OCI-LY3 (cell line): Measurements from ENCODE around the gene THBS1.

Experiments
- EZH2phosphoT487 ChIP-seq: fragments of 200-600 bp; shearing (Covaris generic); IDR thresholded peaks from 2 replicates; pipeline ENCODE4 v1.6.1; 2018; ENCODE audit warnings: antibody characterized with exemption, mixed run types, low read depth
- TF ChIP-seq, protein P1 (sequence below): fragments of 200-600, 300-600 bp; sonication (generic); IDR thresholded peaks from 2 replicates; pipeline ENCODE4 v1.5.1; 2014; ENCODE audit warnings: antibody characterized with exemption, low read length, low read depth

DNA sequence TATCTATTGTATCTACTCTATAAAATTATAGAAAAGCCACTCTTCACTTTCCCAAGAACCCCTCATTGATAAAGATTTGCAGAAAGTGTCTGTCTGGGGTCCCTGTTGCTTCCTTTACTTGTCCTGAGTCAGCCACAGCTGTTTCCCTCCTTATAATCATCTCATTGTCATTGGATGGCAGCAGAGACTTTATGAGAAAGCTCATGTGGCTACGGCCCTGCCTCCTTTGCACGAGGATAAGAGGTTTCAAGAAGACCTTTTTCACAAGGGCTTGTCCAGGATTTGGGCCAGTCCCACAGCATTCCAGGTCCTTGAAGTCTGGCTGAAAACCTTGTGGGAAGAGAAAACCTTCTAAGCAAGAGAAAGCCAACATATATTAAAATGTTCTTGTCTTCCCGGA, 41.9 kb upstream of the THBS1 start:
- TF ChIP-seq, protein P1, sequence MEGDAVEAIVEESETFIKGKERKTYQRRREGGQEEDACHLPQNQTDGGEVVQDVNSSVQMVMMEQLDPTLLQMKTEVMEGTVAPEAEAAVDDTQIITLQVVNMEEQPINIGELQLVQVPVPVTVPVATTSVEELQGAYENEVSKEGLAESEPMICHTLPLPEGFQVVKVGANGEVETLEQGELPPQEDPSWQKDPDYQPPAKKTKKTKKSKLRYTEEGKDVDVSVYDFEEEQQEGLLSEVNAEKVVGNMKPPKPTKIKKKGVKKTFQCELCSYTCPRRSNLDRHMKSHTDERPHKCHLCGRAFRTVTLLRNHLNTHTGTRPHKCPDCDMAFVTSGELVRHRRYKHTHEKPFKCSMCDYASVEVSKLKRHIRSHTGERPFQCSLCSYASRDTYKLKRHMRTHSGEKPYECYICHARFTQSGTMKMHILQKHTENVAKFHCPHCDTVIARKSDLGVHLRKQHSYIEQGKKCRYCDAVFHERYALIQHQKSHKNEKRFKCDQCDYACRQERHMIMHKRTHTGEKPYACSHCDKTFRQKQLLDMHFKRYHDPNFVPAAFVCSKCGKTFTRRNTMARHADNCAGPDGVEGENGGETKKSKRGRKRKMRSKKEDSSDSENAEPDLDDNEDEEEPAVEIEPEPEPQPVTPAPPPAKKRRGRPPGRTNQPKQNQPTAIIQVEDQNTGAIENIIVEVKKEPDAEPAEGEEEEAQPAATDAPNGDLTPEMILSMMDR, result no peak
- TF ChIP-seq EZH2phosphoT487, result no peak
